GM23338 (cell line): ENCODE data around the gene TGFB1. TPM values are rescaled to one million over a fixed set of nuclear protein-coding genes. Genes with fewer than 3 reads are reported as not detected.

Experiments
- ATAC-seq: fragments of 200-7000 bp; cut with Tn5 transposase; 3 replicates; pipeline ENCODE4 v1.9.1; 2020
- DNase-seq: peaks from one replicate; pipeline ENCODE4 v3.0.0-alpha.2; 2015; ENCODE audit warnings: low spot score
- H2AFZ ChIP-seq: fragments of 200-600 bp; sonication (generic); 2 replicates; pipeline ENCODE4 v1.8.0; 2016; ENCODE audit warnings: antibody characterized with exemption, mild to moderate bottlenecking, moderate library complexity
- H3F3A ChIP-seq: fragments of 200-600 bp; sonication (generic); replicated peaks from 2 replicates; pipeline ENCODE4 v1.8.0; 2017; ENCODE audit warnings: antibody characterized with exemption, mixed run types, low read depth
- H3K27ac ChIP-seq: fragments of 200-600 bp; sonication (generic); 2 replicates; pipeline ENCODE4 v1.6.1; 2016; ENCODE audit warnings: low read depth
- H3K27me3 ChIP-seq: fragments of 200-600 bp; sonication (generic); 2 replicates; pipeline ENCODE4 v1.8.0; 2016; ENCODE audit warnings: mild to moderate bottlenecking, mixed run types, moderate library complexity; ENCODE audit not compliant: insufficient read depth
- H3K36me3 ChIP-seq: fragments of 200-600 bp; sonication (generic); 2 replicates; pipeline ENCODE4 v1.8.0; 2016; ENCODE audit warnings: mild to moderate bottlenecking; ENCODE audit not compliant: insufficient read depth
- H3K4me1 ChIP-seq: fragments of 200-600 bp; sonication (generic); 2 replicates; pipeline ENCODE4 v1.8.0; 2016; ENCODE audit warnings: mild to moderate bottlenecking, moderate library complexity; ENCODE audit not compliant: insufficient read depth
- H3K4me2 ChIP-seq: fragments of 200-600 bp; sonication (generic); 2 replicates; pipeline ENCODE4 v1.7.1; 2017; ENCODE audit warnings: mixed run types
- H3K4me3 ChIP-seq: fragments of 200-600 bp; sonication (generic); 2 replicates; pipeline ENCODE4 v1.6.1; 2016; ENCODE audit warnings: mixed run types
- H3K79me2 ChIP-seq: fragments of 200-600 bp; sonication (generic); replicated peaks from 2 replicates; pipeline ENCODE4 v1.8.0; 2017; ENCODE audit warnings: mild to moderate bottlenecking; ENCODE audit not compliant: insufficient read depth
- H3K9me2 ChIP-seq: fragments of 200-600 bp; sonication (generic); 2 replicates; pipeline ENCODE4 v1.8.0; 2017; ENCODE audit not compliant: insufficient read depth
- H4K20me1 ChIP-seq: fragments of 200-600 bp; sonication (generic); replicated peaks from 2 replicates; pipeline ENCODE4 v1.8.0; 2017; ENCODE audit warnings: mild to moderate bottlenecking; ENCODE audit not compliant: insufficient read depth
- H3K27ac Mint-ChIP-seq: 2 replicates; pipeline ENCODE4 v1.8.0; 2020; ENCODE audit warnings: inconsistent platforms, mild to moderate bottlenecking, moderate library complexity, mixed read lengths
- H3K27me3 Mint-ChIP-seq: 3 replicates; pipeline ENCODE4 v1.8.0; 2022; ENCODE audit warnings: low read depth, mild to moderate bottlenecking, moderate library complexity, mixed read lengths, inconsistent platforms; ENCODE audit not compliant: insufficient read depth, poor library complexity
- H3K36me3 Mint-ChIP-seq: 3 replicates; pipeline ENCODE4 v1.8.0; 2021; ENCODE audit warnings: low read depth, mild to moderate bottlenecking, inconsistent platforms, moderate library complexity, mixed read lengths
- H3K4me1 Mint-ChIP-seq: 3 replicates; pipeline ENCODE4 v1.8.0; 2020; ENCODE audit warnings: mild to moderate bottlenecking, inconsistent platforms, mixed read lengths
- H3K4me3 Mint-ChIP-seq: 3 replicates; pipeline ENCODE4 v1.8.0; 2021; ENCODE audit warnings: moderate library complexity, mild to moderate bottlenecking, inconsistent platforms, mixed read lengths
- H3K9me3 Mint-ChIP-seq: 3 replicates; pipeline ENCODE4 v1.8.0; 2020; ENCODE audit warnings: moderate library complexity, mild to moderate bottlenecking, inconsistent platforms, mixed read lengths
- CREB1 ChIP-seq: fragments of 250-450 bp; sonication (Bioruptor Pico); IDR thresholded peaks from 2 replicates; pipeline ENCODE4 v1.5.0; 2020; ENCODE audit warnings: low read depth, mild to moderate bottlenecking, moderate library complexity
- POLR2AphosphoS5 ChIP-seq: IDR thresholded peaks from 2 replicates; pipeline ENCODE4 v1.6.1; 2016; ENCODE audit warnings: antibody characterized with exemption, low read depth
- ZNF114 ChIP-seq: fragments of 250-450 bp; sonication (Bioruptor Pico); IDR thresholded peaks from 2 replicates; pipeline ENCODE4 v1.5.0; 2020; ENCODE audit warnings: mild to moderate bottlenecking, moderate library complexity
- ZNF331 ChIP-seq: fragments of 250-450 bp; sonication (Bioruptor Pico); IDR thresholded peaks from 2 replicates; pipeline ENCODE4 v1.5.0; 2020; ENCODE audit warnings: low read depth, mild to moderate bottlenecking, moderate library complexity
- polyA plus RNA-seq: library from polyadenylated mRNA; unstranded; fragments of >200 nt; fragmentation: Nextera tagmentation; extraction: Ambion mirVana; gene quantifications from 2 replicates; pipeline ENCODE4 v1.2.1, GENCODE V29; 2016
- total RNA-seq: library from RNA; depleted of rRNA; stranded (reverse); fragments of >200 nt; shearing (Covaris generic); gene quantifications from 2 replicates; pipeline ENCODE4 v1.2.3, GENCODE V29; 2014
- TF ChIP-seq, protein P1 (sequence below), 2 experiments: fragments of 200-600 bp in 1 of 2; sonication (generic) in 1 of 2; conservative IDR thresholded peaks; 2 replicates each; pipeline versions ENCODE4 v1.5.1 to v1.6.1; 2016 to 2017; ENCODE audit warnings: antibody characterized with exemption in 2 of 2, low read depth in 2 of 2, mild to moderate bottlenecking in 2 of 2, moderate library complexity in 1 of 2
- TF ChIP-seq, protein P2 (sequence below): IDR thresholded peaks from one replicate; pipeline ENCODE4 v1.6.1; 2018; ENCODE audit warnings: antibody characterized with exemption; ENCODE audit not compliant: unreplicated experiment
- TF ChIP-seq, protein P3 (sequence below): fragments of 250-450 bp; sonication (Bioruptor Pico); IDR thresholded peaks from 2 replicates; pipeline ENCODE4 v1.5.0; 2020; ENCODE audit warnings: mild to moderate bottlenecking, moderate library complexity

TGFB1 gene
- total and polyA plus RNA-seq, 2 experiments from 2014 or later = 0.99 to 7.9 TPM

DNA sequence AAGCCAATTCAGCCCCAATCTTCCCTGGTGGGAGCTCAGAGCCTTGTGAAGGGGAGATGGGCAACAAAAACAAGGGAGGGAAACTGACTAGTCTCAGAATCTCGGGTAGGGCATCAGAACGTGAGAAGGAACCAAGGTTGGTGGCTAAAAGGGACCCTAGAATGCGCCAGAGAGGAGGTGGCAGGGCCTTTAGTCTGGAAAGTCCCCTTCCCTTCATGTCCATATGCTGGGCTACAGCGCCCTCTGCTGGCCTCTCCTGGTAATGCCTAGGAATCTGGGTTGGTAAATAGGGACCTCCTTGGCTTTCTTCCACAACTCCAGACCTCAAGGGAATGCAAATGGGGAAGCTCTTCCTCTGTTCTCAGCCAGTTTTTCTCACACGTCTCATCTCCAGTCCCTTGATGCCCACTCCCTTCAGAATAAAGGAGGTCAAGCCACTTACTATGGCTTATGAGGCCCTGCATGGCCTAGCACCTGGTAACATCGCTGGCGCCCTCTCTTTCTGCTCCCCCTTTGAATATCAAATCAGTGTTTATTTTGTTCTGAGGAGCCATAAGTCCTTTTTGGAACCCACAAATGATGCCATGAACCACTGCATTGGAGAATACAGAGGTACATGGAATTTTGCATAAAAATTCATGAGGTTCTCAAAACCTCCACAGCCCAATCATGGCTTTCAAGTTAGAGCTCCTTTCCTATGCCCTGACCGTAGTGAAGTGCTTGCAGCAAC lies 45.1 kb downstream of the TGFB1 start:
- Histone ChIP-seq H3K4me3 (no peak overlapping the region), H3K36me3 (peaks cover 38% of the 10 kb centered on the region), H3F3A (peaks cover 50% of the 10 kb centered on the region), H3K79me2 (peaks cover 21% of the 10 kb centered on the region), H3K4me2 (peak overlapping the region; percentile 86; the same call in 1 of the 2 replicates), H2AFZ (no peak overlapping the region), H3K9me2 (no peaks in the 10 kb centered on the region), H3K4me1 (peaks cover 16% of the 10 kb centered on the region), H4K20me1 (peaks cover 5% of the 10 kb centered on the region; the same call in 1 of the 2 replicates), H3K27ac (peak overlapping the region; percentile 90; the same call in 1 of the 2 replicates), H3K27me3 (no peaks in the 10 kb centered on the region)
- DNase-seq (peak; percentile 96), ATAC-seq (peak; percentile 68)
- H3K27ac Mint-ChIP-seq = peak overlapping the region; percentile 74
- H3K4me1 Mint-ChIP-seq = peaks cover 24% of the 10 kb centered on the region
- H3K36me3 Mint-ChIP-seq = peaks cover 52% of the 10 kb centered on the region
- peak overlapping the region; percentile 93 for H3K4me3 Mint-ChIP-seq
- no peaks in the 10 kb centered on the region; the same call in 2 of the 3 replicates for H3K9me3 Mint-ChIP-seq
- no peak for TF ChIP-seq ZNF331 (CRISPR knock-in tag)
- peak; percentile 56 for TF ChIP-seq POLR2AphosphoS5
- TF ChIP-seq, protein P1, sequence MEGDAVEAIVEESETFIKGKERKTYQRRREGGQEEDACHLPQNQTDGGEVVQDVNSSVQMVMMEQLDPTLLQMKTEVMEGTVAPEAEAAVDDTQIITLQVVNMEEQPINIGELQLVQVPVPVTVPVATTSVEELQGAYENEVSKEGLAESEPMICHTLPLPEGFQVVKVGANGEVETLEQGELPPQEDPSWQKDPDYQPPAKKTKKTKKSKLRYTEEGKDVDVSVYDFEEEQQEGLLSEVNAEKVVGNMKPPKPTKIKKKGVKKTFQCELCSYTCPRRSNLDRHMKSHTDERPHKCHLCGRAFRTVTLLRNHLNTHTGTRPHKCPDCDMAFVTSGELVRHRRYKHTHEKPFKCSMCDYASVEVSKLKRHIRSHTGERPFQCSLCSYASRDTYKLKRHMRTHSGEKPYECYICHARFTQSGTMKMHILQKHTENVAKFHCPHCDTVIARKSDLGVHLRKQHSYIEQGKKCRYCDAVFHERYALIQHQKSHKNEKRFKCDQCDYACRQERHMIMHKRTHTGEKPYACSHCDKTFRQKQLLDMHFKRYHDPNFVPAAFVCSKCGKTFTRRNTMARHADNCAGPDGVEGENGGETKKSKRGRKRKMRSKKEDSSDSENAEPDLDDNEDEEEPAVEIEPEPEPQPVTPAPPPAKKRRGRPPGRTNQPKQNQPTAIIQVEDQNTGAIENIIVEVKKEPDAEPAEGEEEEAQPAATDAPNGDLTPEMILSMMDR (conservative IDR thresholded peaks at IDR 0.05; ENCODE audit: low read depth in 2 of 2) = peak; percentile 98 to 99
- H3K27me3 Mint-ChIP-seq = peaks cover 34% of the 10 kb centered on the region

DNA sequence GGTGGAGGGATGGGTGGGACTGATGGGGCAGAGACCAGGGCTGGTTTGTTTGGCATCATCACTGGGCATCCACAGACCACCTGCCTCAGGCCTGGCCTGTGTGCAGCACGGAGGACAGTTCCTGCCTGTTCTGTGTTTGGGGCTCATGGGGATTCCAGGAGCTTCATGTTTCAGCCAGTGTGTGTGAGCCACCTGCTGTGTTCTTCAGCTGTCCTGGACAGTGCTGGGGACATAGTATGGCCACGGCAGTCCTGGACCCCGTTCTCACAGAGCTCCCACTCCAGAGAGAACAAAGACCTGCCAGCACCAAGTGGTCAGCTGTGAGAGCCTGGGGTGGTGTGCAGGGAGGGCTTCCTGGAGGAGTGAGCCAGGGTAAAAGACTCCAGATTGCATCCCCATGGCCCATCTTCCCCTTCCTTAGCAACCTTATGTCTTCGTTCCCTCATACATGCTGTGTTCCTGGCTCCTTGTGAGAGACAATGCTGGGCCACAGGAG lies 45.7 kb downstream of the TGFB1 start:
- ATAC-seq = peak; percentile 15
- peaks cover 5% of the 10 kb centered on the region; the same call in 1 of the 2 replicates for H4K20me1 ChIP-seq
- Mint-ChIP-seq H3K36me3 (peaks cover 52% of the 10 kb centered on the region), H3K4me3 (no peak overlapping the region; the same call in 2 of the 3 replicates), H3K9me3 (no peaks in the 10 kb centered on the region; the same call in 2 of the 3 replicates), H3K4me1 (peaks cover 24% of the 10 kb centered on the region), H3K27ac (peak overlapping the region; percentile 74; the same call in 1 of the 2 replicates), H3K27me3 (peaks cover 34% of the 10 kb centered on the region)
- peak overlapping the region; percentile 90 for H3K27ac ChIP-seq
- no peak overlapping the region for H2AFZ ChIP-seq
- peaks cover 21% of the 10 kb centered on the region for H3K79me2 ChIP-seq
- peaks cover 16% of the 10 kb centered on the region for H3K4me1 ChIP-seq
- peaks cover 52% of the 10 kb centered on the region for H3F3A ChIP-seq
- no peaks in the 10 kb centered on the region for H3K27me3 ChIP-seq
- H3K36me3 ChIP-seq = peaks cover 44% of the 10 kb centered on the region
- no peak overlapping the region for H3K4me2 ChIP-seq
- DNase-seq = no peak
- H3K9me2 ChIP-seq = no peaks in the 10 kb centered on the region
- no peak overlapping the region for H3K4me3 ChIP-seq
- TF ChIP-seq, protein P2, sequence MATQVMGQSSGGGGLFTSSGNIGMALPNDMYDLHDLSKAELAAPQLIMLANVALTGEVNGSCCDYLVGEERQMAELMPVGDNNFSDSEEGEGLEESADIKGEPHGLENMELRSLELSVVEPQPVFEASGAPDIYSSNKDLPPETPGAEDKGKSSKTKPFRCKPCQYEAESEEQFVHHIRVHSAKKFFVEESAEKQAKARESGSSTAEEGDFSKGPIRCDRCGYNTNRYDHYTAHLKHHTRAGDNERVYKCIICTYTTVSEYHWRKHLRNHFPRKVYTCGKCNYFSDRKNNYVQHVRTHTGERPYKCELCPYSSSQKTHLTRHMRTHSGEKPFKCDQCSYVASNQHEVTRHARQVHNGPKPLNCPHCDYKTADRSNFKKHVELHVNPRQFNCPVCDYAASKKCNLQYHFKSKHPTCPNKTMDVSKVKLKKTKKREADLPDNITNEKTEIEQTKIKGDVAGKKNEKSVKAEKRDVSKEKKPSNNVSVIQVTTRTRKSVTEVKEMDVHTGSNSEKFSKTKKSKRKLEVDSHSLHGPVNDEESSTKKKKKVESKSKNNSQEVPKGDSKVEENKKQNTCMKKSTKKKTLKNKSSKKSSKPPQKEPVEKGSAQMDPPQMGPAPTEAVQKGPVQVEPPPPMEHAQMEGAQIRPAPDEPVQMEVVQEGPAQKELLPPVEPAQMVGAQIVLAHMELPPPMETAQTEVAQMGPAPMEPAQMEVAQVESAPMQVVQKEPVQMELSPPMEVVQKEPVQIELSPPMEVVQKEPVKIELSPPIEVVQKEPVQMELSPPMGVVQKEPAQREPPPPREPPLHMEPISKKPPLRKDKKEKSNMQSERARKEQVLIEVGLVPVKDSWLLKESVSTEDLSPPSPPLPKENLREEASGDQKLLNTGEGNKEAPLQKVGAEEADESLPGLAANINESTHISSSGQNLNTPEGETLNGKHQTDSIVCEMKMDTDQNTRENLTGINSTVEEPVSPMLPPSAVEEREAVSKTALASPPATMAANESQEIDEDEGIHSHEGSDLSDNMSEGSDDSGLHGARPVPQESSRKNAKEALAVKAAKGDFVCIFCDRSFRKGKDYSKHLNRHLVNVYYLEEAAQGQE = no peak
- TF ChIP-seq, protein P3, sequence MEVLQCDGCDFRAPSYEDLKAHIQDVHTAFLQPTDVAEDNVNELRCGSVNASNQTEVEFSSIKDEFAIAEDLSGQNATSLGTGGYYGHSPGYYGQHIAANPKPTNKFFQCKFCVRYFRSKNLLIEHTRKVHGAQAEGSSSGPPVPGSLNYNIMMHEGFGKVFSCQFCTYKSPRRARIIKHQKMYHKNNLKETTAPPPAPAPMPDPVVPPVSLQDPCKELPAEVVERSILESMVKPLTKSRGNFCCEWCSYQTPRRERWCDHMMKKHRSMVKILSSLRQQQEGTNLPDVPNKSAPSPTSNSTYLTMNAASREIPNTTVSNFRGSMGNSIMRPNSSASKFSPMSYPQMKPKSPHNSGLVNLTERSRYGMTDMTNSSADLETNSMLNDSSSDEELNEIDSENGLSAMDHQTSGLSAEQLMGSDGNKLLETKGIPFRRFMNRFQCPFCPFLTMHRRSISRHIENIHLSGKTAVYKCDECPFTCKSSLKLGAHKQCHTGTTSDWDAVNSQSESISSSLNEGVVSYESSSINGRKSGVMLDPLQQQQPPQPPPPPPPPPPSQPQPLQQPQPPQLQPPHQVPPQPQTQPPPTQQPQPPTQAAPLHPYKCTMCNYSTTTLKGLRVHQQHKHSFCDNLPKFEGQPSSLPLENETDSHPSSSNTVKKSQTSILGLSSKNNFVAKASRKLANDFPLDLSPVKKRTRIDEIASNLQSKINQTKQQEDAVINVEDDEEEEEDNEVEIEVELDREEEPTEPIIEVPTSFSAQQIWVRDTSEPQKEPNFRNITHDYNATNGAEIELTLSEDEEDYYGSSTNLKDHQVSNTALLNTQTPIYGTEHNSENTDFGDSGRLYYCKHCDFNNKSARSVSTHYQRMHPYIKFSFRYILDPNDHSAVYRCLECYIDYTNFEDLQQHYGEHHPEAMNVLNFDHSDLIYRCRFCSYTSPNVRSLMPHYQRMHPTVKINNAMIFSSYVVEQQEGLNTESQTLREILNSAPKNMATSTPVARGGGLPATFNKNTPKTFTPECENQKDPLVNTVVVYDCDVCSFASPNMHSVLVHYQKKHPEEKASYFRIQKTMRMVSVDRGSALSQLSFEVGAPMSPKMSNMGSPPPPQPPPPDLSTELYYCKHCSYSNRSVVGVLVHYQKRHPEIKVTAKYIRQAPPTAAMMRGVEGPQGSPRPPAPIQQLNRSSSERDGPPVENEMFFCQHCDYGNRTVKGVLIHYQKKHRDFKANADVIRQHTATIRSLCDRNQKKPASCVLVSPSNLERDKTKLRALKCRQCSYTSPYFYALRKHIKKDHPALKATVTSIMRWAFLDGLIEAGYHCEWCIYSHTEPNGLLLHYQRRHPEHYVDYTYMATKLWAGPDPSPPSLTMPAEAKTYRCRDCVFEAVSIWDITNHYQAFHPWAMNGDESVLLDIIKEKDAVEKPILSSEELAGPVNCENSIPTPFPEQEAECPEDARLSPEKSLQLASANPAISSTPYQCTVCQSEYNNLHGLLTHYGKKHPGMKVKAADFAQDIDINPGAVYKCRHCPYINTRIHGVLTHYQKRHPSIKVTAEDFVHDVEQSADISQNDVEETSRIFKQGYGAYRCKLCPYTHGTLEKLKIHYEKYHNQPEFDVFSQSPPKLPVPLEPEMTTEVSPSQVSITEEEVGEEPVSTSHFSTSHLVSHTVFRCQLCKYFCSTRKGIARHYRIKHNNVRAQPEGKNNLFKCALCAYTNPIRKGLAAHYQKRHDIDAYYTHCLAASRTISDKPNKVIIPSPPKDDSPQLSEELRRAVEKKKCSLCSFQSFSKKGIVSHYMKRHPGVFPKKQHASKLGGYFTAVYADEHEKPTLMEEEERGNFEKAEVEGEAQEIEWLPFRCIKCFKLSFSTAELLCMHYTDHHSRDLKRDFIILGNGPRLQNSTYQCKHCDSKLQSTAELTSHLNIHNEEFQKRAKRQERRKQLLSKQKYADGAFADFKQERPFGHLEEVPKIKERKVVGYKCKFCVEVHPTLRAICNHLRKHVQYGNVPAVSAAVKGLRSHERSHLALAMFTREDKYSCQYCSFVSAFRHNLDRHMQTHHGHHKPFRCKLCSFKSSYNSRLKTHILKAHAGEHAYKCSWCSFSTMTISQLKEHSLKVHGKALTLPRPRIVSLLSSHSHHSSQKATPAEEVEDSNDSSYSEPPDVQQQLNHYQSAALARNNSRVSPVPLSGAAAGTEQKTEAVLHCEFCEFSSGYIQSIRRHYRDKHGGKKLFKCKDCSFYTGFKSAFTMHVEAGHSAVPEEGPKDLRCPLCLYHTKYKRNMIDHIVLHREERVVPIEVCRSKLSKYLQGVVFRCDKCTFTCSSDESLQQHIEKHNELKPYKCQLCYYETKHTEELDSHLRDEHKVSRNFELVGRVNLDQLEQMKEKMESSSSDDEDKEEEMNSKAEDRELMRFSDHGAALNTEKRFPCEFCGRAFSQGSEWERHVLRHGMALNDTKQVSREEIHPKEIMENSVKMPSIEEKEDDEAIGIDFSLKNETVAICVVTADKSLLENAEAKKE (CRISPR knock-in tag) = no peak
- TF ChIP-seq CREB1 (CRISPR knock-in tag) (no peak), ZNF114 (CRISPR knock-in tag) (no peak)
